Inflammatory macrophage treated with lipopolysaccharide for 1 hour (primary cell): ENCODE data around the gene IGFBP4.

Source experiments
- DNase-seq, 2 donors: peaks; one replicate each; pipeline ENCODE4 v3.0.0-alpha.2; 2020 to 2022

Gene IGFBP4

GRCh38 chr17:40432864-40433528 lies 10.3 kb upstream of the IGFBP4 start:
- DNase-seq: no peak

GRCh38 chr17:40433551-40434415 lies 9.5 kb upstream of the IGFBP4 start:
- peak in 1 of 2 donors; percentile 29 for DNase-seq

- no peak for DNase-seq
Observed at GRCh38 chr17:40436636-40437035, 6.6 kb upstream of the IGFBP4 start.

- DNase-seq: no peak
Observed at GRCh38 chr17:40437095-40437732, 6.0 kb upstream of the IGFBP4 start.

- DNase-seq: no peak
Observed at GRCh38 chr17:40440166-40440565, 3.1 kb upstream of the IGFBP4 start.

DNA sequence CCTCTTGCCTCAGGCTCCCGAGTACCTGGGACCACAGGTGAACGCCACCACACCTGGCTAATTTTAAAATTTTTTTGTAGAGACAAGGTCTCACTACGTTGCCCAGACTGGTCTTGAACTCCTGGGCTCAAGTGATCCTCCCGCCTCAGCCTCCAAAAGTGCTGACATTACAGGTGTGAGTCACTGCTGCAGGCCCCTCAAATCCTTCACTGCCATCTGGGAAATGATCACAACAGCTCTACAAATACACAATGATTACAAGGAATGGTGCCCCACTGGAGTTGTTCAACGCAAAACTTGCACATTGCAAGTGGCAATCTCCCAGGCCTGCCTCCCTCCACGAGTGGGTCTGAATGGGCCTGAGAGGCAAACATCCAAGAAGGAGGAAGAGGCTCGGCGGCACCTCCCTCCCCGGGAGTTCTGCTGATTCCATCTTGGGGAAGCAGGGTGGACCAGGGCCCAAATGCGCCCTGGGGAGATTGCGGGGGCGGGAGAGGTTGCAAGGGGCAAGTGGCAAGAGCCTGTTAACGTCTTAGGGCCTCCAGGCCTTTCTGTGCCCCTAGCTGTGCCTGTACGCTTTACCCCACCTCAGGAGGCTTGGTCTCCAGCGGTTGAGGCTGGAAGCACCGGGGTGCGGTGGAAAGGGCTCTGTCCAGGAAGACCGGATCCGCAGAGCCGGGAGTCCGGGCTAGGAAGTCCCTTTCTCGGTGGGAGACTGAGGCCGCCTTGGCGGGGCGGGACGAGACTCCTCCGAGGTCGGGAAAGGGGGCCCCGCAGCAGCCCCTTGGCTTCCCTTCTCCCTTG lies 656 bp upstream of the IGFBP4 start:
- no peak for DNase-seq

DNA sequence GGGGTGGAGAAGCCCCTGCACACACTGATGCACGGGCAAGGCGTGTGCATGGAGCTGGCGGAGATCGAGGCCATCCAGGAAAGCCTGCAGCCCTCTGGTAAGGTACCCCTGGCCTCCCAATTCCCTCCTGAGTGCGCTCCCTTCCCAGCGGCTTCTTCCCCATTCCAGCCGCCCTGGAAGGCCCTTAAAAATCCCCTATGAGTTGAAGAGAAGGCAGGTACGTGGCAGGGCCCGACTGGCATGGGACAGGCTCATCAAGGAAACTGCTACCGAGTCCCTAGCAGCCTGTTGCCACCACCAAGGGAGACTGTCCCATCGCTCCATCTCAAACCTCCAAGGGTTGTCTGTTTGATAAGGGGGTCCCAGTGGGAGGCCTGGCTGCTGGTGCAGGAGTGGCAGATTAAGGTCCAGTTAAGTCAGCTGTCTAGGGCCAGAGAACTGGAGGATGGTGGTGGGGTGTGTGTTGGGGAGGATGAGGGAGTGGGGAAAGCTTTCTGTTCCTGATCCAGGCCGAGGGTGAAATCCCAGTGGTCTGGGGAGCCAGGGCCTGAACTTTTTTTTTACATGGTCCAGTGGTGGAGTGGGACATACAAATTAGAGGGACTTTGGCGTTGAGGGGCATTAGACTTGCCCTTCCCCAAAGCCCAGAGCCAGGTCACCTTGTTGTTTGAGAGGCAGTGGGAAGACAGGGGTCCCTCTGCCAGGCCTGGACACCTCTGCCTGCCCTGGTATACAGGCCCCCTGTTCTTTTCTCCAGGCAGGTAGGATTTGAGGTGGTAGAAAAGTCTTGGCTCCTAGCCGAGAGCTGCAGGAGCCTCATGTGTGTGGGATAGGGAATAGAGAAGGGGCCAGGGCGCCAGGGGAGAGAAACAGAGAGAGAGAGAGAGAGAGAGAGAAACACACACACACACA lies 994 bp downstream of the IGFBP4 start:
- DNase-seq: no peak

DNA sequence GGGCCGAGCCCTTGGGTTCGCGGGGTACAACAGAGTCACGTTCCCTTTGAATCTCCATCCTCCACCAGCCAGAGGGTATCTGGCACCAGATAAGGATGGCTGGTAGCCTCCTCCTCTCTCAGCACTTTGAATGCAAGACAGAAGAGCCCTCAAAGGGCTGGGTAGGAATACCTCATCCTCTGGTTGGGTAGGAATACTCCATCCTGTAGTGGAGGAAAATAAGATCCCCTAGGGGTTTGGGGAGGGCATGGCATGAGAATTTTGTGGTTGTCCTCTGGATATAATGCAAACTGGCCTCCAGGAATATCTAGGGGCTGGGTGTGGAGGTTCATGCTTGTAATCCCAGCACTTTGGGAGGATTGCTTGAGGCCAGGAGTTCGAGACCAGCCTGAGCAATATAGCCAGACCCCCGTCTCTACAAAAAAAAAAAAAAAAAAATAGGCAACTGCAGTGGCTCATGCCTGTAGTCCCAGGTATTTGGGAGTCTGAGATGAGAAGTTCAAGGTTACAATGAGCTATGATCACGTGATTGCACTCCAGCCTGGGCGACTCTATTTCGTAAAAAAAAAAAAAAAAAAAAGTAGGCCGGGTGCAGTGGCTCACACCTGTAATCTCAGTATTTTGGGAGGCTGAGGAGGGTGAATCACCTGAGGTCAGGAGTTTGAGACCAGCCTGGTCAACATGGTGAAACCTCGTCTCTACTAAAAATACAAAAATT lies 2.7 kb downstream of the IGFBP4 start:
- no peak for DNase-seq

GRCh38 chr17:40447148-40447644 lies 3.9 kb downstream of the IGFBP4 start:
- no peak for DNase-seq

- no peak for DNase-seq
Observed at GRCh38 chr17:40447806-40448205, 4.6 kb downstream of the IGFBP4 start.

DNA sequence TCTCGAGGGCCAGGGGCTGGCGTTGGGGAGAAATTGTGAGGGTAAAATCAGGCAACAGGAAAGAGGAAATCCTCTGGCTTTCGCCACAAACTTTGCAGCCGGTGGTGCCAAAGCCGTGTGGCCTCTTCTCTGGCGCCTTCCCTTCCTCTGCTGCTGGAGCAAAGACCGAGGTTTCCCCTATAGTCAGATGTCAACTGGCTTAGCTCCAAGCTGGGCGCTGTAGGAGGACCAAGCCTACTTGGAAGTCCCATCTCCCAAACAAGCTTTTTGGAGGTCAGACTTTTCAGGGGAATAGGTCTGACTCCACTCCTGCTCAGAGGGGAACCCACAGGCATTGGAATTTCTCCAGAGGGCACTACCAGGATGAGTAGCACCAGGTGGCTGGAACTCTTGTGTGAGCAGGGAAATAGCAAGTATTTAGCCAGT lies 5.0 kb downstream of the IGFBP4 start:
- peak; percentile 33 to 52 for DNase-seq

GRCh38 chr17:40448639-40449261 lies 5.5 kb downstream of the IGFBP4 start:
- DNase-seq: no peak

GRCh38 chr17:40450175-40450574 lies 6.9 kb downstream of the IGFBP4 start:
- DNase-seq: peak in 1 of 2 donors; percentile 56

- DNase-seq: no peak
Observed at GRCh38 chr17:40451420-40451819, 8.2 kb downstream of the IGFBP4 start.

DNA sequence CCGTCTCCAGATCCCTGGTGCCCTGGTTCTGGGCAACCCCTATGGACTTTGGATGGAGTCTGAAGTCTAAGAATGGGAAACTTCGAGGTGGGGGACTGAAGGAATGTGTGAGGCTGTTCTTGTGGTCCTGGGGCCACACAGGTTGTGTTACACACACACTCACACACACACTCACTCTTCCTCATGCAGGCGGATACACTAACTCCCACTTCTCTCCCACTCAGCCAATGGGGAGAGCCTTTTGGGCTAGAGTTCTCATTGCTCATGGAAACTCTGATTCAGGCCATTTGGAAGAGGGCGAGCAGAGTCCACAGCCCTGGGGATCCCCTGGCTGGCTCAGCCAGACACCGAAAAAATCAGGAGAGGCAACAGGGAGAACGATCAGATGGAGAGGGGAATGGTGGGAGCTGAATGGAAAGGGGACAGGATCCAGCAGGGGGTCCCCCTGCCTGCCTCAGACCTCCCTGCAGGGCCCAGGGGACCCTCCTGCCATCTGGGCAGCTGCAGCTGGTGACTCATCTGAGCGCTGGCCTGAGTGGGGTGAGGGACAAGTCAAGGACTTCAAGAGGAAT lies 9.1 kb downstream of the IGFBP4 start:
- no peak for DNase-seq

GRCh38 chr17:40452921-40453378 lies 9.7 kb downstream of the IGFBP4 start:
- no peak for DNase-seq

DNA sequence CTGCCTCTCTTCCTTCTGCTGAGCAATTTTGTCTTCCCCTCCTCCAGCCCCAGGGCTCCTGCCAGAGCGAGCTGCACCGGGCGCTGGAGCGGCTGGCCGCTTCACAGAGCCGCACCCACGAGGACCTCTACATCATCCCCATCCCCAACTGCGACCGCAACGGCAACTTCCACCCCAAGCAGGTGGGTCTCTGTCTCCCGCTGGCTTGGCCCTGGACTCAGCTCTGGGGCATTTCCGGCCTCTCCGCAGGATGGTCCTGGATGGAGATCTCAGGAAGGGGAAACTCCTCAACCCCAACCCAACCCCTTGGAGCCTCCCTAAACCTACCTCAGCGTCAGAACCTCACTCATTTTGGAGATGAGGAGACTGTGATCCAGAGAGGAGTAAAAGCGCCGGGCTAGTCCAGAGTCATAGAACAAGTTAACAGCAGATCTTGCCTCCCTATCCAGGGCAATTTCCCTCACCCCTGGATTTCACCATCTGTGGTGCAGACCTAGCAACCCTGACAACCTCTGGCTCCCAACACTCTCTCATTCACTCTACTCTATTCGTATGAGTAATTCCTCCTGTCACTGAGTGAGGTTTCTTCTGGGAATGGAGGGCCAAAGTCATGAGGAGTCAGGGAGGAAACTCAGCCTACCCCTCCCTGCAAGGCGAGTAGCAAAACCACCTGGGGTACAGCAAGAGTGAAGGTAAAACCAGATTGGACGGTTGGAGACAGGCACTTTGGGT lies 10.8 kb downstream of the IGFBP4 start:
- no peak for DNase-seq

DNA sequence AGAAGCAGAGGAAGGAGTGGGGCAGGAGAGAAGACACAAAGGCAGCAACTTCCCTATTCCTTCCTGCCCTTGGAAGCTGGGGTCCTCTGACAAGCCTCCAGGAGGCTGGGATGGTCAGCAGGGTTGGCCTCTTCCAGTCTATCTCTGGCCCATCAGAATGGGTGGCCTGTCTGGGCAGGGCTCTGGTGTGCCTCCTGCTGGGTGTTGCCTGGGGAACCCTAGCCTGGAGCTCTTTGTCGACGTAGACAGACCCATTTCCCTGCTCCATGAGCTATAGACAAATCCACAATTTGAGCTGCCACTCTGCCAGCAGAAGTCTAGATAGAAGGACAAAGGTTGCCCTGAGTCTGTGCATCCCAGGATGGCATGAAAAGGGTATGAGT lies 11.4 kb downstream of the IGFBP4 start:
- no peak for DNase-seq

DNA sequence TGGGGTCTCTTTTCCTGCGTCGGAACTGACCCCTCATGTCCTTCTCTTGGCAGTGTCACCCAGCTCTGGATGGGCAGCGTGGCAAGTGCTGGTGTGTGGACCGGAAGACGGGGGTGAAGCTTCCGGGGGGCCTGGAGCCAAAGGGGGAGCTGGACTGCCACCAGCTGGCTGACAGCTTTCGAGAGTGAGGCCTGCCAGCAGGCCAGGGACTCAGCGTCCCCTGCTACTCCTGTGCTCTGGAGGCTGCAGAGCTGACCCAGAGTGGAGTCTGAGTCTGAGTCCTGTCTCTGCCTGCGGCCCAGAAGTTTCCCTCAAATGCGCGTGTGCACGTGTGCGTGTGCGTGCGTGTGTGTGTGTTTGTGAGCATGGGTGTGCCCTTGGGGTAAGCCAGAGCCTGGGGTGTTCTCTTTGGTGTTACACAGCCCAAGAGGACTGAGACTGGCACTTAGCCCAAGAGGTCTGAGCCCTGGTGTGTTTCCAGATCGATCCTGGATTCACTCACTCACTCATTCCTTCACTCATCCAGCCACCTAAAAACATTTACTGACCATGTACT lies 13.2 kb downstream of the IGFBP4 start:
- no peak for DNase-seq
